Measurements from ENCODE around the gene SUV39H1.
"Not testable (repeated sequence)": the region's sequence is repeated elsewhere in the genome, so short reads cannot be mapped to it uniquely, and the experiment has no call there.

Gene SUV39H1

GRCh38 chrX:48696301-48696908, at the start of gene SUV39H1:
SUV39H1 (plus strand) TSS chrX:48696734; CDS start chrX:48696785, 51 bp downstream.
- H3K4me3 ChIP-seq (ENCODE audit: low read length) = peak within 1 kb of the TSS; percentile 54
- peak; percentile 42 for DNase-seq (ENCODE audit: low read depth)
- TF ChIP-seq, protein P1, sequence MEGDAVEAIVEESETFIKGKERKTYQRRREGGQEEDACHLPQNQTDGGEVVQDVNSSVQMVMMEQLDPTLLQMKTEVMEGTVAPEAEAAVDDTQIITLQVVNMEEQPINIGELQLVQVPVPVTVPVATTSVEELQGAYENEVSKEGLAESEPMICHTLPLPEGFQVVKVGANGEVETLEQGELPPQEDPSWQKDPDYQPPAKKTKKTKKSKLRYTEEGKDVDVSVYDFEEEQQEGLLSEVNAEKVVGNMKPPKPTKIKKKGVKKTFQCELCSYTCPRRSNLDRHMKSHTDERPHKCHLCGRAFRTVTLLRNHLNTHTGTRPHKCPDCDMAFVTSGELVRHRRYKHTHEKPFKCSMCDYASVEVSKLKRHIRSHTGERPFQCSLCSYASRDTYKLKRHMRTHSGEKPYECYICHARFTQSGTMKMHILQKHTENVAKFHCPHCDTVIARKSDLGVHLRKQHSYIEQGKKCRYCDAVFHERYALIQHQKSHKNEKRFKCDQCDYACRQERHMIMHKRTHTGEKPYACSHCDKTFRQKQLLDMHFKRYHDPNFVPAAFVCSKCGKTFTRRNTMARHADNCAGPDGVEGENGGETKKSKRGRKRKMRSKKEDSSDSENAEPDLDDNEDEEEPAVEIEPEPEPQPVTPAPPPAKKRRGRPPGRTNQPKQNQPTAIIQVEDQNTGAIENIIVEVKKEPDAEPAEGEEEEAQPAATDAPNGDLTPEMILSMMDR (conservative IDR thresholded peaks at IDR 0.05; ENCODE audit: low read depth, low read length) = no peak

- no peak for DNase-seq (ENCODE audit: low read depth)
- H3K4me3 ChIP-seq (ENCODE audit: low read length) = no peak overlapping the region
- TF ChIP-seq, protein P1 (conservative IDR thresholded peaks at IDR 0.05; ENCODE audit: low read depth, low read length) = no peak
Observed at GRCh38 chrX:48648336-48648751, 48.2 kb upstream of the SUV39H1 start.

GRCh38 chrX:48649102-48649501, 47.4 kb upstream of the SUV39H1 start:
- no peak overlapping the region for H3K4me3 ChIP-seq (ENCODE audit: low read length)
- DNase-seq (ENCODE audit: low read depth) = no peak
- TF ChIP-seq, protein P1 (conservative IDR thresholded peaks at IDR 0.05; ENCODE audit: low read depth, low read length) = no peak

DNA sequence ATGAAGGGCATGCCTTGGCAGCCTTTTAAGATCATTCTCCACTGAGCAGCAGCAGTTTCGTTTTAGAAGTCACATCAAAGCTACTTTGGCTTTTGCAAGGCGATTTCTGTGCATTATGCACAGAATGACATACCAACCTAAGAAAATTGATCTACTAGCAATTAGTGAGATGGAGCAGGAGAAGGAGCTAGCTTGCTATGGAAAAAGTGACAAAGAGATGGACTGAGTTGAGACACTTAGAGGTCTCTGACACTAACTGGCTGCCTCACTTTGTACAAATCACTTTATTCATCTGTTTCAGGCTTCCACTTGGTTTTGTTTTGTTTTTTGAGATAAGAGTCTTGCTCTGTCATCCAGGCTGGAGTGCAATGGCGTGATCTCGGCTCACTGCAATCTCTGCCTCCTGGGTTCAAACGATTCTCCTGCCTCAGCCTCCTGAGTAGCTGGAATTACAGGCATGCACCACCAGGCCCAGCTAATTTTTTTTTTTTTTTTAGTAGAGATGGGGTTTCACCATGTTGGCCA, 44.4 kb upstream of the SUV39H1 start:
- DNase-seq (ENCODE audit: low read depth) = not testable (repeated sequence)

DNA sequence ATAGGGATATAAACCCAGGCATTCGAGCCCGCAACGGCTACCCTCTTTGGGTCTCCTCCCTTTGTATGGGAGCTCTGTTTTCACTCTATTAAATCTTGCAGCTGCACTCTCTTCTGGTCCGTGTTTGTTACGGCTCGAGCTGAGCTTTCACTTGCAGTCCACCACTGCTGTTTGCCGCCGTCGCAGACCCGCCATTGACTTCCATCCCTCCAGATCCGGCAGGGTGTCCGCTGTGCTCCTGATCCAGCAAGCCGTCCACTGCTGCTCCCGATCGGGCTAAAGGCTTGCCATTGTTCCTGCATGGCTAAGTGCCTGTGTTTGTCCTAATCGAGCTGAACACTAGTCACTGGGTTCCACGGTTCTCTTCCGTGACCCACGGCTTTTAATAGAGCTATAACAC, 41.8 kb upstream of the SUV39H1 start:
- not testable (repeated sequence) for H3K4me3 ChIP-seq (ENCODE audit: low read length); DNase-seq (ENCODE audit: low read depth)

More for the DNA sequence above, 44.4 kb upstream of the SUV39H1 start:
- H3K4me3 ChIP-seq (ENCODE audit: low read length) = not testable (repeated sequence)

- not testable (repeated sequence) for DNase-seq (ENCODE audit: low read depth); H3K4me3 ChIP-seq (ENCODE audit: low read length)
Observed at GRCh38 chrX:48659686-48660085, 36.8 kb upstream of the SUV39H1 start.

- TF ChIP-seq, protein P1 (conservative IDR thresholded peaks at IDR 0.05; ENCODE audit: low read depth, low read length) = no peak
- DNase-seq (ENCODE audit: low read depth) = no peak
- H3K4me3 ChIP-seq (ENCODE audit: low read length) = no peak overlapping the region
Observed at GRCh38 chrX:48663241-48663640, 33.3 kb upstream of the SUV39H1 start.

GRCh38 chrX:48664156-48664555, 32.4 kb upstream of the SUV39H1 start:
- no peak for DNase-seq (ENCODE audit: low read depth)
- no peak overlapping the region for H3K4me3 ChIP-seq (ENCODE audit: low read length)
- TF ChIP-seq, protein P1 (conservative IDR thresholded peaks at IDR 0.05; ENCODE audit: low read depth, low read length) = no peak

GRCh38 chrX:48665991-48666390, 30.5 kb upstream of the SUV39H1 start:
- TF ChIP-seq, protein P1 (conservative IDR thresholded peaks at IDR 0.05; ENCODE audit: low read depth, low read length) = no peak
- DNase-seq (ENCODE audit: low read depth) = no peak
- H3K4me3 ChIP-seq (ENCODE audit: low read length) = no peak overlapping the region
